ENCODE measurements around the gene ATXN2.

ATXN2 gene

DNA sequence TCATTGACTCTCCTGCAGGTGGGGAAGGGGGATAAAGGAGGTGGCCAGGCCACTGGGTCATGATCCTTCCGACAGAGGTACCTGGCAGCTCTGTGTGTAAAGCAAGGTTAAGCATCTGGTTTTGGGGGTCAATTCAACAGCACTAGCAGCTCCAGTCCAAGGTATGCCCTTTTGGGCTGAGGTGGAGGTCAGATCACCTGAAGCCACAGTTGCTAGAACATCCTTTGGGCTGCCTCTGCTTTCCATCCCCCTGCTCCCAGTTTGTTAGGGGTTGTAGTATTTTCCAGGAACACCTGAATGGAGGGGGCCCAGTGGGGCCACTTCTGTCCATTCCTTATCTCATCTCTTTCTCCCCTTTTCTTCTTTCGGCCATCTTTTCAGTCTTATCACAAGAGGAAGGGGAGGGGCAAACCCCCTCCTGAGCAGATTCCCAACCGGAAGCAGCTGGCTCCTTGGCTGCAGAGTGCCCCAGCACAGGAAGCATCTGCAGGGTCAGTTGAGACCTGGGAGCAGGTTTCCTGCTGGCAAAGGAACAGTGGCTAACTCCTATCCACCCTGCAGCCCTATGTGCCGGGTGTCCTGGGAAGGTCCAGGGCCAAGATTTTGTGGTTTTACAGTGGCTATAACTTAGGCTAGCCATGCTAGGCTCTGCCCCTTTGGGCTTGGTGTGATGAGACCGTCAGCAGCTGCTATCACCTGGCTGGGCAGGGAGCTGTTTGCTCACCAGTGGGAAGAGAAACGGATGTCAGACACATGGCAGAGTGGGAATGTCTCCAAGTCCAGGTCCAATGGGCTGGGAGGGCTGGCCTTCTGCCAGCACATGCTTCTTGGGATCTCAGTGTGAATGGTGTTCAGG, 153.2 kb downstream of the ATXN2 start:
- no peak for DNase-seq (ENCODE audit: extremely low read depth, low read depth)
- TF ChIP-seq, protein P1, sequence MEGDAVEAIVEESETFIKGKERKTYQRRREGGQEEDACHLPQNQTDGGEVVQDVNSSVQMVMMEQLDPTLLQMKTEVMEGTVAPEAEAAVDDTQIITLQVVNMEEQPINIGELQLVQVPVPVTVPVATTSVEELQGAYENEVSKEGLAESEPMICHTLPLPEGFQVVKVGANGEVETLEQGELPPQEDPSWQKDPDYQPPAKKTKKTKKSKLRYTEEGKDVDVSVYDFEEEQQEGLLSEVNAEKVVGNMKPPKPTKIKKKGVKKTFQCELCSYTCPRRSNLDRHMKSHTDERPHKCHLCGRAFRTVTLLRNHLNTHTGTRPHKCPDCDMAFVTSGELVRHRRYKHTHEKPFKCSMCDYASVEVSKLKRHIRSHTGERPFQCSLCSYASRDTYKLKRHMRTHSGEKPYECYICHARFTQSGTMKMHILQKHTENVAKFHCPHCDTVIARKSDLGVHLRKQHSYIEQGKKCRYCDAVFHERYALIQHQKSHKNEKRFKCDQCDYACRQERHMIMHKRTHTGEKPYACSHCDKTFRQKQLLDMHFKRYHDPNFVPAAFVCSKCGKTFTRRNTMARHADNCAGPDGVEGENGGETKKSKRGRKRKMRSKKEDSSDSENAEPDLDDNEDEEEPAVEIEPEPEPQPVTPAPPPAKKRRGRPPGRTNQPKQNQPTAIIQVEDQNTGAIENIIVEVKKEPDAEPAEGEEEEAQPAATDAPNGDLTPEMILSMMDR (IDR thresholded peaks at IDR 0.05; ENCODE audit: low read depth, low read length), result no peak

DNA sequence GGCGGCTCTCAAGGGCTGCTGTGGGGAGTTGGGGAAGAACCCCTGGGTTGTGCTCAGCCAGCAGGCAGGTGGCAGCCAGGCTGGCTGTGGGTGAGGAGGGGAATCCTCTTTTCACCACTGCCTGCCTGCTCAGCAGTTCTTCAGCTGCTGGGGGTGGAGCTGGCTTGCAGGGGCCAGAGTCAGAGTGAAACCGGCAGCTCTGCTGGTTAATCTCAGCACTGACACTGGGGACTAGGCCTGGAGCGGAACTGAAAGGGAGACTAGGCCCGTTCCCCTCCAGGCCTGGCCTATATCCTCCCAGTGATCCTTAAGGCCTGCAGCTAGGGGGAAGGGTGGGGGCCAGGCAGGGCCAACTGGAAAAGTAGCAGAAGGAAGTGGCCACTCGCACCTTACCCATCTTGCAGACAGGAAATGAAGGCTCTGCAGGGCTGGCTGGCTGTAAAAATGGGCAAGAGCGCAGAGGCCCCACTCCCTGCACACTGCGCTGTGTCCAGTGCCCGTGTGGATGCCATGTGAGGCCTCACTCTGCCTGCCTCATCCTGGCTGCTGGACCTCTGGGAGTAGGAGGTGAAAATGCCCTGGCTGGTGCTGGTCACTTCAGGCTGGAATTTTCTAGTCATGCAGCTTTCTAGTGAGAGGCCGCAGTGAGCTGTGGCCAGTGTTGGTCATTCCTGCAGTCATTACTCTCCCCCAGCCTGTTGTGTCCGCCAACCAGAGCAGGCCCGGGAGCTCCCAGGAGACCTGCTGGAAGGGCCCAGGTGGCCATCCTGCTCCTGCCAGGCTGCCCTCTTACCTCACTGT, 154.0 kb downstream of the ATXN2 start:
- no peak for DNase-seq (ENCODE audit: extremely low read depth, low read depth)
- TF ChIP-seq, protein P1 (IDR thresholded peaks at IDR 0.05; ENCODE audit: low read depth, low read length), result no peak

DNA sequence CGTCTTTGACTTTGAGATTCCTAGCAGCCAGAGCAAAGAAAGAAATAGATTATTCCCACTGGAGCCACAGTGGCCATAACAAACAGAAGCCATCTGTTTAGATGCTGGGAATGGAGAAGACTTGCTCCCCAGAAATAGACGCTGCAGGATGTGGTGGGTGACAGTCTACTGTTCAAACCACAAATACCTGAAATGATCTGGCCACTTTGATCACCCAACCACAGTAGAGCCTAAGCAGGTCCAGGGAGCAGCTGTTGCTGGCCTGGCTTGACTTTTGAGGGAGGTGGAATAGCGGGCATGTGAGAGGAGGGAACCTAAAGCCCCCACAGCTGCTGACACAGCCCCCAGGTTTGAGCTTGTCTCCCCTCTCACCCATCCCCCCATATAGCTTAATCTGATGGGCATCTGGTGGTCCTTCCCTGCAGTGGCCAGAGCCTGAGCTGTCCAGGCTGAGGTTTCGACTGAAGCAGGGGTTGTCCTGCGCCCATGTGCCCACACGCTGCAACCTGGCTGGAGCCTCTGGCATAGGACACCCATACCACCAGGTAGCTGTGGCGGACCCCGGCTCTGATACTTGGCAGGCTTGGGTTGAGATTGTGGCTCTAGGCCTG, 154.7 kb downstream of the ATXN2 start:
- TF ChIP-seq, protein P1 (IDR thresholded peaks at IDR 0.05; ENCODE audit: low read depth, low read length), result no peak
- DNase-seq (ENCODE audit: extremely low read depth, low read depth), result no peak

DNA sequence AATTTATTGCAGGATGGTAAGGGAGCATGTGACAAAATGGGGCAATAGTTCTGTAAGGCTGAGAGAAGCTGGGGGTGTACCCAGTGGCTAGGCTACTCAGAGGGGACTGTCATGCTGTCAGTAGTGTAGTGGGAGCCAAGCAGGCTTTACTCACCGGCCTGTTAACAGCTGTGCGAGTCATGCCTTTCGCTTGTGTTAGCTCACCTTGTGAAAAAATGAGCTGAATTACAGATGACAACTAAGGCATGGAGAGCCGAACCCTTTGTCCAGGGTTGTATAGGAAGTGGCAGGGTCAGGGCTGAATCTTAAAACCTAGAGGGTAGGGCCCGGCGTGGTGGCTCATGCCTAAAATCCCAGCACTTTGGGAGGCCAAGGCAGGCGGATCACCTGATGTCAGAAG, 155.5 kb downstream of the ATXN2 start:
- TF ChIP-seq, protein P1 (IDR thresholded peaks at IDR 0.05; ENCODE audit: low read depth, low read length), result no peak
- no peak for DNase-seq (ENCODE audit: extremely low read depth, low read depth)

DNA sequence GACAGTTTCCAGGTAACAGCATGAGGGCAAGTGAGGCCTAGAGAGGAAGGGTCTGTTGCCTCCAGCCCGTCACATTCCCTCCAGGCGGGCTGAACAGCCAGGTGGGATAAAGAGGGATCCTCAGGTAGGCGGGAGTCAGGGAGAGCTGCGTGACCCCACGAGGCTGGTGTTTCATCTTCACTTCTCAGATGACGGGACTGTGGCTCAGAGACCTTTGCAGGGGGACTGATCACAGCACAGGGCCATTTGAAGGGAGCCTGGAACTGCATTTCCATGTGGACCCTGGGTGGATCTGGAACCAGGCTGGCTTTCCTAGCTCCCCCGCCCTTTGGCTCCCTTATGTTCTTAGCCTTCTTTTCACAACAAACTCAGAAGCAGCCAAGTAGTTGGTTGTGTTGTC, 156.0 kb downstream of the ATXN2 start:
- TF ChIP-seq, protein P1 (IDR thresholded peaks at IDR 0.05; ENCODE audit: low read depth, low read length), result no peak
- DNase-seq (ENCODE audit: extremely low read depth, low read depth), result no peak

DNA sequence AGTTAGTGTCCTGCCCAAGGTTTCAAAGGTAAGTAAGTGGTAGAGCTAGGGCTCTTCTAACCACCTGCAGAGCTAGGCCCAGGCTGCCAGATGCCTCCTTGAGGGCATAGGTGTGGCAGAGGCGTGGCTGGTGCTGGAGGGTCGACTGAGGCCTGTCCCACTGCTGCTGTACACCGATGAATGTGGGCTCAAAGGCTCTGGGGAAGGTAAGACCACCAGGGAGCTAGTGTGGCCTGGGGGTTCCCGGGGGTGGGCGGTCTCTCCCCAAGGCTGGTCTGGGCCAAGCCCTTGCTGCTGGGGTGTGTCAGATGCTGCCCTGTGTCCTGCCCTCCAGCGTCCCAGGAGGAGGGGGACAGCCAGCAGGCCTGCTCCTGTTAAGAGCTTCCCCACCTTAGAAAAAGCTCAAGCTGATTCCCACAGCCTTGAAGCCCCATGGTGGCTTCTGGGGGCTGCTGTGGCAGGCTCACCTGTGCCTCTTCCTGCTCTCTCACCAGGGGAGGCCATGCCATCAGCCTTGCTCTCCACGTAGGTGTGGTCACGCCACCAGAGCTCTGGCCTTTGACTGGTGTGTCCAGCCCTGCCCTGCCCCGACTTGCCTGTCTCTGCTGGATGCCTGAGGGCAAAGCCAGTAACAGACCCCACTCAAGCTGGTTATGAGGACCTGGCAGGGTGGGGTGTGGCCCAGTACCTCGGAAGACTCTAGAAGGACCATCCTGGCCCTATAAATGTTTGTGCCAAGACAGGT, 156.6 kb downstream of the ATXN2 start:
- no peak for DNase-seq (ENCODE audit: extremely low read depth, low read depth)
- TF ChIP-seq, protein P1 (IDR thresholded peaks at IDR 0.05; ENCODE audit: low read depth, low read length), result no peak
